Activated naive CD8-positive, alpha-beta T cell treated with anti-CD3 and anti-CD28 coated beads, Interleukin-2, amount 50 U/mL, for 24 hours (primary cell): ENCODE results near the gene WDTC1.
"Not testable (repeated sequence)": the region's sequence is repeated elsewhere in the genome, so short reads cannot be mapped to it uniquely, and the experiment has no call there.

ENCODE experiments used
- ATAC-seq: fragments of 150-1000 bp; cut with Tn5 transposase; one replicate; pipeline ENCODE4 v1.10.0; 2021
- DNase-seq: peaks from one replicate; pipeline ENCODE4 v3.0.0; 2021
- H3K27ac Mint-ChIP-seq: one replicate; pipeline ENCODE4 v1.8.0; 2021; ENCODE audit warnings: mild to moderate bottlenecking, mixed read lengths
- H3K27me3 Mint-ChIP-seq: one replicate; pipeline ENCODE4 v1.8.0; 2021; ENCODE audit warnings: mixed read lengths
- H3K36me3 Mint-ChIP-seq: one replicate; pipeline ENCODE4 v1.8.0; 2021; ENCODE audit warnings: low read depth, mixed read lengths
- H3K4me1 Mint-ChIP-seq: one replicate; pipeline ENCODE4 v1.8.0; 2021; ENCODE audit warnings: mixed read lengths
- H3K4me3 Mint-ChIP-seq: one replicate; pipeline ENCODE4 v1.8.0; 2021; ENCODE audit warnings: mild to moderate bottlenecking, moderate library complexity, mixed read lengths
- H3K9me3 Mint-ChIP-seq: one replicate; pipeline ENCODE4 v1.8.0; 2021; ENCODE audit warnings: mixed read lengths

Gene WDTC1

GRCh38 chr1:27227765-27228164 lies 6.7 kb upstream of the WDTC1 start:
- Mint-ChIP-seq H3K27me3 (no peaks in the 10 kb centered on the region), H3K27ac (no peak overlapping the region), H3K4me3 (no peak overlapping the region), H3K36me3 (no peaks in the 10 kb centered on the region), H3K9me3 (no peaks in the 10 kb centered on the region), H3K4me1 (no peaks in the 10 kb centered on the region)
- DNase-seq (no peak), ATAC-seq (no peak)

DNA sequence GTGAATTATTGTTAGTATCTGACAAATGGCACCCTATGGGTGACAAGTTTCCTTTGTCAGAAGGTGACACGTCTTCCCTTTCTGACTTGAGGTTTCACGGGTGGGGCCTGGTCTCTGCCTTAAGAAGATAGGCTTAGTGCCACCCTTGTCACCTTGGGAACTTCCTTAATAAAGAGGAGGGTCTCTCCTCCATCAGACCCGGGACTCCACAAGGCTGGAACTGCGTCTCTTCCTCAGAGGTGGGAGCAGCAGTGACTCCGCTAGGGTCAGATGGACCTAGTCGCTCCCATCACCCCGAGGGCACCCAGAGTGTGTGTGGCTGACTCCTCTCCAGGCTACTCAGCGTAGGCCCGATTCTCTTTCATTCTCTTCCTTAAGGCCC lies 774 bp upstream of the WDTC1 start:
- peak overlapping the region; percentile 74 for H3K27ac Mint-ChIP-seq
- ATAC-seq (peak; percentile 18), DNase-seq (no peak)
- peak overlapping the region; percentile 91 for H3K4me3 Mint-ChIP-seq
- H3K9me3 Mint-ChIP-seq: no peaks in the 10 kb centered on the region
- H3K27me3 Mint-ChIP-seq: no peaks in the 10 kb centered on the region
- H3K4me1 Mint-ChIP-seq: peaks cover 29% of the 10 kb centered on the region
- no peaks in the 10 kb centered on the region for H3K36me3 Mint-ChIP-seq

GRCh38 chr1:27235827-27236226 lies 1.4 kb downstream of the WDTC1 start:
- no peaks in the 10 kb centered on the region for H3K36me3 Mint-ChIP-seq
- no peaks in the 10 kb centered on the region for H3K27me3 Mint-ChIP-seq
- DNase-seq: no peak
- no peak for ATAC-seq
- peak overlapping the region; percentile 52 for H3K27ac Mint-ChIP-seq
- H3K9me3 Mint-ChIP-seq: no peaks in the 10 kb centered on the region
- peaks cover 29% of the 10 kb centered on the region for H3K4me1 Mint-ChIP-seq
- peak overlapping the region; percentile 86 for H3K4me3 Mint-ChIP-seq

DNA sequence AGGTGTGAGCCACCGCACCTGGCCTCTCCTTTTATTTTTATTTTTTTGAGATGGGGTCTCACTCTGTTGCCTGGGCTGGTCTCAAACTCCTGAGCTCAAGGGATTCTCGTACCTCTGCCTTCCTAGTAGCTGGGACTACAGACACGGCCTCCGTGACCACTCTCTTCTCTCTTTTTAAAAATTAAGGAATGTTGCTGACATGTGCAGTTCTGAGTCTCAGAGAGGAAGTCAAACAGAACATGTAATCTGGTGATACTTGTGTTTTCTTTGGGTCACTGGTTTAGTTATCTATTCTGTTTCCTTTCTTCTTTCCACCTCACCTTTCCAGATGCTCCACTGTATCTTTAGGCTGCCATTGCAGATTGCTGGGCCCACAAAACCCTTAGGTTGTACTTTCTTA lies 2.7 kb downstream of the WDTC1 start:
- Mint-ChIP-seq H3K27me3 (no peaks in the 10 kb centered on the region), H3K9me3 (no peaks in the 10 kb centered on the region), H3K4me3 (no peak overlapping the region), H3K27ac (no peak overlapping the region), H3K4me1 (peaks cover 29% of the 10 kb centered on the region), H3K36me3 (no peaks in the 10 kb centered on the region)
- DNase-seq: no peak
- no peak for ATAC-seq

- no peaks in the 10 kb centered on the region for H3K27me3 Mint-ChIP-seq
- peaks cover 29% of the 10 kb centered on the region for H3K4me1 Mint-ChIP-seq
- H3K9me3 Mint-ChIP-seq: no peaks in the 10 kb centered on the region
- H3K4me3 Mint-ChIP-seq: no peak overlapping the region
- no peak overlapping the region for H3K27ac Mint-ChIP-seq
- no peaks in the 10 kb centered on the region for H3K36me3 Mint-ChIP-seq
- DNase-seq (no peak), ATAC-seq (no peak)
Measured at GRCh38 chr1:27238032-27238431, 3.6 kb downstream of the WDTC1 start.

DNA sequence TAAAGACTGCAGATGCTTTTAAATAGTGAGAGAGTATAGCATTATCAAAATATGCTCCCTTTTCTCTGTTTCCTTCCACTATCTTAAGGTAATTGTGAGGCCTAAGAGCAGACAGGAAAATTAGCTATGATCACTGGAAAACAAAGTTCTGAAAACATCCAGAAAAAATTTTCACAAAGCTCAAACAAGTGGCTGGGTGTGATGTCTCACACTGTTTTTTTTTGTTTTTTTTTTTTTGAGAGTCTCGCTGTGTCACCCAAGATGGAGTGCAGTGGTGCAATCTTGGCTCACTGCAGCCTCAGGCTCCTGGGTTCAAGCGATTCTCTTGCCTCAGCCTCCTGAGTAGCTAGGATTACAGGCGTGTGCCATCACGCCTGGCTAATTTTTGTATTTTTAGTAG lies 7.2 kb downstream of the WDTC1 start:
- ATAC-seq (no peak), DNase-seq (no peak)
- H3K27ac Mint-ChIP-seq: no peak overlapping the region
- no peaks in the 10 kb centered on the region for H3K9me3 Mint-ChIP-seq
- peaks cover 8% of the 10 kb centered on the region for H3K4me1 Mint-ChIP-seq
- no peak overlapping the region for H3K4me3 Mint-ChIP-seq
- peaks cover 6% of the 10 kb centered on the region for H3K36me3 Mint-ChIP-seq
- H3K27me3 Mint-ChIP-seq: no peaks in the 10 kb centered on the region

DNA sequence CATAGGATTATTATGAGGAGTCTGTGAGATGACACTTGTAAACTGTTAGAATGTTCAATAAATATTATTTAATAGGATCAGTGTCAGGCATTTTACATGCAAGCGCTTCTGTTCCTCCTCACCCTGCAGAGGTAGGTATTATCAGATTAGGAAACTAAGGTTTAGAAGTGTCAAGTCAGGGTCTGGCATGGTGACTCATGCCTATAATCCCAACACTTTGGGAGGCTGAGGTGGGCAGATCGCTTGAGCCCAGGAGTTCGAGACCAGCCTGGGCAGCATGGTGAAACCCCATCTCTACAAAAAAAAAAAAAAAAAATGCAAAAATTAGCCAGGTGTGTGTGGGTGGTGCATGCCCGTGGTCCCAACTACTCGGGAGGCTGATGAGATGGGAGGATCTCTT lies 9.2 kb downstream of the WDTC1 start:
- H3K4me1 Mint-ChIP-seq, ATAC-seq, H3K27ac Mint-ChIP-seq, H3K4me3 Mint-ChIP-seq, H3K27me3 Mint-ChIP-seq, H3K9me3 Mint-ChIP-seq, DNase-seq: not testable (repeated sequence)
- peaks cover 12% of the 10 kb centered on the region for H3K36me3 Mint-ChIP-seq

- H3K36me3 Mint-ChIP-seq: peaks cover 12% of the 10 kb centered on the region
- DNase-seq (no peak), ATAC-seq (no peak)
- H3K4me1 Mint-ChIP-seq: peaks cover 3% of the 10 kb centered on the region
- H3K27ac Mint-ChIP-seq: no peak overlapping the region
- H3K4me3 Mint-ChIP-seq: no peak overlapping the region
- no peaks in the 10 kb centered on the region for H3K27me3 Mint-ChIP-seq
- no peaks in the 10 kb centered on the region for H3K9me3 Mint-ChIP-seq
Measured at GRCh38 chr1:27246194-27246593, 11.8 kb downstream of the WDTC1 start.

GRCh38 chr1:27253596-27253995 lies 19.2 kb downstream of the WDTC1 start:
- H3K27me3 Mint-ChIP-seq: no peaks in the 10 kb centered on the region
- H3K27ac Mint-ChIP-seq: peak overlapping the region; percentile 84
- H3K4me3 Mint-ChIP-seq: peak overlapping the region; percentile 56
- DNase-seq (no peak), ATAC-seq (peak; percentile 42)
- peaks cover 55% of the 10 kb centered on the region for H3K4me1 Mint-ChIP-seq
- H3K36me3 Mint-ChIP-seq: peaks cover 2% of the 10 kb centered on the region
- no peaks in the 10 kb centered on the region for H3K9me3 Mint-ChIP-seq

DNA sequence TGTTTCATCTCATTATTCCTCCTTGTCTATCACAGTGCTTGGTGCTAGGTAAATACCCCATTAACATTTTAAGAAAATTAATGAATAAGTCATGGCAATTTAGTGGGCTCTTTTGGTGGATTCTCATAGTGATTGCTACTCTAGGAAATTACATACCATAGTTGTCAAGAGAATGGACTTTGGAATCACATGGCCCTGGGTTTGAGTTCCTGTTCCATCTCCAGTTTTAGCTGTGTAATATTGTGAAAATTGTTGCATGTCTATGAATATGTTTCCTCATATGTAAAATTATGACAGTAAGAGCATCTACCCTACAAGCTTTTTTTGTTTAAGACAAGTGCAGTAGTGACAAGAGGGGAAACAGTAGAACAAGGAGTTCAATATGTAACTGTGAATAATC lies 20.7 kb downstream of the WDTC1 start:
- no peaks in the 10 kb centered on the region for H3K9me3 Mint-ChIP-seq
- ATAC-seq: no peak
- H3K36me3 Mint-ChIP-seq: peaks cover 2% of the 10 kb centered on the region

DNA sequence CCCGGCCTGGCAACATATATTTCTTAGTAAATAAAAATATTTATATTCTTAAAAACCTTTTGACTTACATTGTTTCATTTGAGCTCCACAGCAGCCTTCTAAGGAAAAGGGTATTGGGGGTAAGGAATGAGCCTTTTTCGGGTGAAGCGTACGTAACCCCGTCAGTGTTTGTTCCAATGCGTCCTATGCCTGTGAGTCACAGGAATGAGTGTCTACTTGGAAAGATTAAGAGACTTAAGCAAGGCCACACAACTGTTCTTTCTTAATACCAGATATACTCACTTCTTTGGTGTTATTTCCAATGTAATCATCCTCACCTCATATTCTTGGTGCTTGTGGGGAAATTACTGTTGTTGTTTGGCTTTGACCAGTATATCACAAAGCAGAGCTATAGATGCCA lies 22.7 kb downstream of the WDTC1 start:
- Mint-ChIP-seq H3K4me3 (no peak overlapping the region), H3K27ac (no peak overlapping the region), H3K27me3 (no peaks in the 10 kb centered on the region), H3K36me3 (peaks cover 2% of the 10 kb centered on the region), H3K9me3 (no peaks in the 10 kb centered on the region), H3K4me1 (peaks cover 49% of the 10 kb centered on the region)
- ATAC-seq: no peak
- DNase-seq: no peak

More for the DNA sequence above, 20.7 kb downstream of the WDTC1 start:
- Mint-ChIP-seq H3K4me3 (peak overlapping the region; percentile 24), H3K27me3 (no peaks in the 10 kb centered on the region), H3K4me1 (peaks cover 58% of the 10 kb centered on the region), H3K27ac (no peak overlapping the region)
- DNase-seq: no peak

DNA sequence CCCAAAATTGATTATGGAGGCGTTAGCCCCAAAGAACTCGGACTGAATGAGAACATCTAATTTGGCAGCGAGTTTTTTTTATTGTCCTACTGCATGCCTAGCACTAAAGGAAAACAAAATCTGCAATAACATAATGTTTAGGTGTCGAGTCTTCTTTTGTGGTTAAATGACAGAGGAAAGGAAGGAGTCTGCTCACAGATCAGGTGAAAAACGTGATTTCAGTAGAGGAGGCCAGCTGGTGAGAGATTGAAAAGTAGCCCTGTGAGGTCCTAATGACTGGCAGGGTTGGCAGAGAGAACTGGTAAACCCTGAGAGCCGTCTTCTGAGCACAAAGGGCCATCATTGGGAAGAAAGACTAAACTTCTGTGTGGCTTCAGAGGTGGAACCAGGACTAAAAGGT lies 24.2 kb downstream of the WDTC1 start:
- DNase-seq: no peak
- H3K4me3 Mint-ChIP-seq: no peak overlapping the region
- ATAC-seq: no peak
- H3K4me1 Mint-ChIP-seq: peaks cover 35% of the 10 kb centered on the region
- peaks cover 2% of the 10 kb centered on the region for H3K36me3 Mint-ChIP-seq
- H3K9me3 Mint-ChIP-seq: no peaks in the 10 kb centered on the region
- H3K27ac Mint-ChIP-seq: no peak overlapping the region
- H3K27me3 Mint-ChIP-seq: no peaks in the 10 kb centered on the region

GRCh38 chr1:27267153-27267552 lies 32.7 kb downstream of the WDTC1 start:
- Mint-ChIP-seq H3K27me3 (no peaks in the 10 kb centered on the region), H3K4me3 (no peak overlapping the region), H3K4me1 (no peaks in the 10 kb centered on the region), H3K27ac (no peak overlapping the region), H3K9me3 (no peaks in the 10 kb centered on the region), H3K36me3 (peaks cover 4% of the 10 kb centered on the region)
- DNase-seq: no peak
- ATAC-seq: no peak

GRCh38 chr1:27269276-27269675 lies 34.8 kb downstream of the WDTC1 start:
- Mint-ChIP-seq H3K27ac (no peak overlapping the region), H3K4me1 (no peaks in the 10 kb centered on the region), H3K36me3 (peaks cover 6% of the 10 kb centered on the region), H3K9me3 (no peaks in the 10 kb centered on the region), H3K27me3 (no peaks in the 10 kb centered on the region), H3K4me3 (no peak overlapping the region)
- DNase-seq (no peak), ATAC-seq (no peak)

DNA sequence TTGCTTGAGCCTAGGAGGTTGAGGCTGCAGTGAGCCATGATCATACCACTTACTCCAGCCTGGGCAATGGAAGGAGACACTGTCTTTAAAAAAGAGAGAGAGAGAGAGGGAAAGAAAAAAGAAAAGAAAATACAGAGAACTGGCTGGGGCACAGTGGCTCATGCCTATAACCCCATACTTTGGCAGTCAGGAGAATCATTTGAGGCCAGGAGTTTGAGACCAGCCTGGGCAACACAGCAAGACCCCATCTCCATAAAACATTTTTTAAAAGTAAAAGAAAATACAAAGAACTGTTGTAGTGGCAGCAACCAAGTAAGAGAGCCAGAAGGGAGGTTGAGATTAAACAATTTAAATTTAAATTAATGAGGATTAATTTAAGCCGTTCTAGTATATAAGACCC lies 39.8 kb downstream of the WDTC1 start:
- peaks cover 8% of the 10 kb centered on the region for H3K36me3 Mint-ChIP-seq
- peaks cover 8% of the 10 kb centered on the region for H3K4me1 Mint-ChIP-seq
- DNase-seq (no peak), ATAC-seq (no peak)
- H3K27me3 Mint-ChIP-seq: no peaks in the 10 kb centered on the region
- H3K4me3 Mint-ChIP-seq: no peak overlapping the region
- H3K9me3 Mint-ChIP-seq: peaks cover 7% of the 10 kb centered on the region
- no peak overlapping the region for H3K27ac Mint-ChIP-seq

GRCh38 chr1:27275696-27276095 lies 41.3 kb downstream of the WDTC1 start:
- Mint-ChIP-seq H3K4me3 (no peak overlapping the region), H3K27me3 (no peaks in the 10 kb centered on the region), H3K27ac (no peak overlapping the region), H3K9me3 (peaks cover 7% of the 10 kb centered on the region), H3K36me3 (peaks cover 7% of the 10 kb centered on the region), H3K4me1 (peaks cover 8% of the 10 kb centered on the region)
- ATAC-seq (no peak), DNase-seq (no peak)
